Measurements from ENCODE around the gene ZNF444. TPM values are rescaled to one million over a fixed set of nuclear protein-coding genes. Genes with fewer than 3 reads are reported as not detected.

ZNF444 gene
- total RNA-seq, 2 donors from 2014 or later = 50.2 to 58.8 TPM

GRCh38 chr19:56112313-56112709 is 28.8 kb upstream of the ZNF444 start:
- no peaks in the 10 kb centered on the region for H3K9me3 ChIP-seq (ENCODE audit: control insufficient read depth, low read length)
- no peaks in the 10 kb centered on the region for H3K27me3 ChIP-seq (ENCODE audit: control insufficient read depth, insufficient read depth, low read length, poor library complexity, severe bottlenecking)
- no peaks in the 10 kb centered on the region for H3K27me3 Mint-ChIP-seq (ENCODE audit: insufficient read depth)
- no peak overlapping the region for H3K4me3 Mint-ChIP-seq
- no peak overlapping the region for H3K27ac ChIP-seq (ENCODE audit: low read depth, low read length)
- 85 to 89% methylated on average over 6 to 10 of the region's 10 CpGs for WGBS, 2 experiments (ENCODE audit: insufficient coverage in 1 of 2, insufficient read length in 1 of 2)
- H3K27ac Mint-ChIP-seq = peak overlapping the region; percentile 75
- H3K36me3 ChIP-seq (ENCODE audit: control insufficient read depth, insufficient read depth, low read length) = peaks cover 11% of the 10 kb centered on the region
- H3K4me1 Mint-ChIP-seq = peaks cover 40% of the 10 kb centered on the region
- no peak for DNase-seq
- peaks cover 9% of the 10 kb centered on the region for H3K36me3 Mint-ChIP-seq (ENCODE audit: low read depth)
- H3K9ac ChIP-seq (ENCODE audit: extremely low read depth, low read length, poor library complexity, severe bottlenecking) = no peak overlapping the region
- H3K4me1 ChIP-seq (ENCODE audit: control insufficient read depth, insufficient read depth, low read length) = peaks cover 5% of the 10 kb centered on the region
- H3K4me3 ChIP-seq (ENCODE audit: low read length) = no peak overlapping the region
- H3K9me3 Mint-ChIP-seq = no peaks in the 10 kb centered on the region
- TF ChIP-seq CTCF (conservative IDR thresholded peaks at IDR 0.05) = no peak

- Mint-ChIP-seq H3K27ac (peak overlapping the region; percentile 76), H3K4me3 (no peak overlapping the region), H3K4me1 (peaks cover 40% of the 10 kb centered on the region), H3K36me3 (ENCODE audit: low read depth) (peaks cover 9% of the 10 kb centered on the region), H3K27me3 (ENCODE audit: insufficient read depth) (no peaks in the 10 kb centered on the region), H3K9me3 (no peaks in the 10 kb centered on the region)
- no peaks in the 10 kb centered on the region for H3K9me3 ChIP-seq (ENCODE audit: control insufficient read depth, low read length)
- DNase-seq = no peak
- H3K4me1 ChIP-seq (ENCODE audit: control insufficient read depth, insufficient read depth, low read length) = peaks cover 5% of the 10 kb centered on the region
- H3K4me3 ChIP-seq (ENCODE audit: low read length) = no peak overlapping the region
- H3K27me3 ChIP-seq (ENCODE audit: control insufficient read depth, insufficient read depth, low read length, poor library complexity, severe bottlenecking) = no peaks in the 10 kb centered on the region
- H3K27ac ChIP-seq (ENCODE audit: low read depth, low read length) = no peak overlapping the region
- no peak overlapping the region for H3K9ac ChIP-seq (ENCODE audit: extremely low read depth, low read length, poor library complexity, severe bottlenecking)
- 89 to 91% methylated on average over 20 of the region's 20 CpGs for WGBS, 2 experiments (ENCODE audit: insufficient coverage in 1 of 2, insufficient read length in 1 of 2)
- H3K36me3 ChIP-seq (ENCODE audit: control insufficient read depth, insufficient read depth, low read length) = peaks cover 11% of the 10 kb centered on the region
- no peak for TF ChIP-seq CTCF (conservative IDR thresholded peaks at IDR 0.05)
Observed at GRCh38 chr19:56113074-56113632, 27.9 kb upstream of the ZNF444 start.

DNA sequence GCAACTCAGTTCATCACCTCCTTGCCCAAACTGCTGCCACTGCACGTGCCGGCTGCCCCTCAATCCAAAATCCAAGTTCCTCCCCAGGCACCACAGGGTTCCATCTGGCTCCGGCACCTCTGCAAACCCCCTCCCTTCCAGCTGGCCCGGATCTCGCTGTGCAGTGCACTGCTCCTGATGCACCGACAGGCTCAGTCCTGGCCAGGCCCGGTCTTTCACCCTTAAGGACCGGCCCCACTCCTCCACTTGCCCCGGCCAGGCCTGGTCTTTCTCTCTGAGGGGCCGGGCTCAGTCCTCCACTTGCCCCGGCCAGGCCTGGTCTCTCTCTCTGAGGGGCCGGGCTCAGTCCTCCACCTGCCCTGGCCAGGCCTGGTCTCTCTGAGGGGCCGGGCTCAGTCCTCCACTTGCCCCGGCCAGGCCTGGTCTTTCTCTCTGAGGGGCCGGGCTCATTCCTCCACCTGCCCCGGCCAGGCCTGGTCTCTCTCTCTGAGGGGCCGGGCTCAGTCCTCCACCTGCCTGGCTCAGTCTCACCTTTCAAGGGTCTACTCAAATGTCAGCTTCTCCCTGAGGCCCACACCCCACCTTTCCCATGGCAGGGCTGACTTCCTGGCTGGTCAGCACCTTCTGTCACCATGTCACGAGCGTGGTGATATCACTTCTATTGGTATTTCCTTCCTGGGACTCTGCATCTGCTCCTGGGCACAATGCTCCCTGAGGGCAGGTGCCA is 26.9 kb upstream of the ZNF444 start:
- peaks cover 9% of the 10 kb centered on the region for H3K36me3 Mint-ChIP-seq (ENCODE audit: low read depth)
- no peak for TF ChIP-seq CTCF (conservative IDR thresholded peaks at IDR 0.05)
- no peaks in the 10 kb centered on the region for H3K27me3 ChIP-seq (ENCODE audit: control insufficient read depth, insufficient read depth, low read length, poor library complexity, severe bottlenecking)
- peak overlapping the region; percentile 71 for H3K27ac Mint-ChIP-seq
- H3K9me3 ChIP-seq (ENCODE audit: control insufficient read depth, low read length) = no peaks in the 10 kb centered on the region
- no peaks in the 10 kb centered on the region for H3K9me3 Mint-ChIP-seq
- no peak overlapping the region for H3K4me3 Mint-ChIP-seq
- peaks cover 5% of the 10 kb centered on the region for H3K4me1 ChIP-seq (ENCODE audit: control insufficient read depth, insufficient read depth, low read length)
- no peak overlapping the region for H3K27ac ChIP-seq (ENCODE audit: low read depth, low read length)
- H3K4me1 Mint-ChIP-seq = peaks cover 45% of the 10 kb centered on the region
- 90 to 93% methylated on average over 6 to 18 of the region's 19 CpGs for WGBS, 2 experiments (ENCODE audit: insufficient coverage in 1 of 2, insufficient read length in 1 of 2)
- no peaks in the 10 kb centered on the region for H3K27me3 Mint-ChIP-seq (ENCODE audit: insufficient read depth)
- DNase-seq = peak; percentile 42
- no peak overlapping the region for H3K4me3 ChIP-seq (ENCODE audit: low read length)
- no peak overlapping the region for H3K9ac ChIP-seq (ENCODE audit: extremely low read depth, low read length, poor library complexity, severe bottlenecking)
- H3K36me3 ChIP-seq (ENCODE audit: control insufficient read depth, insufficient read depth, low read length) = peaks cover 14% of the 10 kb centered on the region
